IPS-NIHi7 (cell line): ENCODE measurements around the gene PKD2L2.
"Not testable (repeated sequence)": the region's sequence is repeated elsewhere in the genome, so short reads cannot be mapped to it uniquely, and the experiment has no call there.

Experiments used
- DNase-seq: peaks from one replicate; pipeline ENCODE4 v3.0.0; 2012; ENCODE audit warnings: mixed read lengths; ENCODE audit errors: extremely low spot score

PKD2L2 gene

GRCh38 chr5:137888863-137889759 lies at the start of gene PKD2L2:
Gene PKD2L2 (plus strand): TSS chr5:137889457. CDS start chr5:137889492, 35 bp downstream.
- DNase-seq = peak; percentile 79

- no peak for DNase-seq
Observed at GRCh38 chr5:137842296-137842695, 47.0 kb upstream of the PKD2L2 start.

GRCh38 chr5:137843676-137844299 lies 45.5 kb upstream of the PKD2L2 start:
- no peak for DNase-seq

- no peak for DNase-seq
Observed at GRCh38 chr5:137845472-137845871, 43.8 kb upstream of the PKD2L2 start.

GRCh38 chr5:137847687-137848086 lies 41.6 kb upstream of the PKD2L2 start:
- DNase-seq = no peak

- not testable (repeated sequence) for DNase-seq
Observed at GRCh38 chr5:137853165-137853564, 36.1 kb upstream of the PKD2L2 start.

GRCh38 chr5:137856201-137856600 lies 33.1 kb upstream of the PKD2L2 start:
- DNase-seq = no peak

- DNase-seq = no peak
Observed at GRCh38 chr5:137856916-137857862, 32.1 kb upstream of the PKD2L2 start.

- no peak for DNase-seq
Observed at GRCh38 chr5:137858223-137858916, 30.9 kb upstream of the PKD2L2 start.

- DNase-seq = no peak
Observed at GRCh38 chr5:137858954-137859353, 30.3 kb upstream of the PKD2L2 start.

- no peak for DNase-seq
Observed at GRCh38 chr5:137862251-137862650, 27.0 kb upstream of the PKD2L2 start.

- not testable (repeated sequence) for DNase-seq
Observed at GRCh38 chr5:137863653-137864052, 25.6 kb upstream of the PKD2L2 start.

- no peak for DNase-seq
Observed at GRCh38 chr5:137866541-137867388, 22.5 kb upstream of the PKD2L2 start.

- DNase-seq = no peak
Observed at GRCh38 chr5:137867664-137868063, 21.6 kb upstream of the PKD2L2 start, which contains the start of gene MYOT. Gene MYOT (plus strand): TSS chr5:137867860. CDS start chr5:137870652, 2,792 bp downstream.

GRCh38 chr5:137870647-137871339 lies 18.5 kb upstream of the PKD2L2 start:
- DNase-seq = no peak

GRCh38 chr5:137871571-137871970 lies 17.7 kb upstream of the PKD2L2 start:
- no peak for DNase-seq

- DNase-seq = no peak
Observed at GRCh38 chr5:137872466-137872865, 16.8 kb upstream of the PKD2L2 start.

GRCh38 chr5:137876101-137876500 lies 13.2 kb upstream of the PKD2L2 start:
- DNase-seq = no peak

GRCh38 chr5:137880313-137880712 lies 8.9 kb upstream of the PKD2L2 start:
- DNase-seq = no peak

GRCh38 chr5:137887831-137888230 lies 1.4 kb upstream of the PKD2L2 start:
- DNase-seq = no peak
